Transverse colon (tissue), 3 donors: ENCODE measurements around the gene NCAPD3.

Experiments used
- EP300 ChIP-seq: sonication (generic); formaldehyde crosslinking; IDR thresholded peaks from one replicate; pipeline ENCODE4 v1.6.1; 2017; ENCODE audit warnings: antibody characterized with exemption, low read depth
- POLR2A ChIP-seq: fragments of 450-650 bp; IDR thresholded peaks from one replicate; pipeline ENCODE4 v1.6.1; 2016; ENCODE audit warnings: antibody characterized with exemption, mild to moderate bottlenecking, moderate library complexity
- POLR2AphosphoS5 ChIP-seq, 3 donors: sonication (generic); formaldehyde crosslinking; IDR thresholded peaks; one replicate each; pipeline ENCODE4 v1.6.1; 2016; ENCODE audit warnings: antibody characterized with exemption in 3 of 3

GRCh38 chr11:134178032-134178674, 45.6 kb downstream of the NCAPD3 start:
- TF ChIP-seq POLR2A (no peak), POLR2AphosphoS5 (IDR thresholded peaks at IDR 0.05) (no peak), EP300 (no peak)
